GDM1 (cell line): ENCODE results near the gene RASA2.

Source experiments
- DNase-seq: peaks from one replicate; lab custom pipeline; 2025; lab: John Stamatoyannopoulos, UW

RASA2 gene

GRCh38 chr3:141646760-141647561 lies 160.1 kb downstream of the RASA2 start:
- DNase-seq = no peak

- DNase-seq = no peak
Observed at GRCh38 chr3:141647562-141647915, 160.7 kb downstream of the RASA2 start.

- DNase-seq = no peak
Observed at GRCh38 chr3:141648055-141648910, 161.5 kb downstream of the RASA2 start.

GRCh38 chr3:141649871-141650270 lies 163.0 kb downstream of the RASA2 start:
- no peak for DNase-seq

GRCh38 chr3:141650783-141651182 lies 164.0 kb downstream of the RASA2 start:
- DNase-seq = no peak

GRCh38 chr3:141651409-141651808 lies 164.6 kb downstream of the RASA2 start:
- no peak for DNase-seq

GRCh38 chr3:141652349-141652748 lies 165.5 kb downstream of the RASA2 start:
- no peak for DNase-seq

- no peak for DNase-seq
Observed at GRCh38 chr3:141653847-141654246, 167.0 kb downstream of the RASA2 start.

GRCh38 chr3:141655801-141656200 lies 169.0 kb downstream of the RASA2 start:
- no peak for DNase-seq

GRCh38 chr3:141656771-141657170 lies 169.9 kb downstream of the RASA2 start:
- no peak for DNase-seq

GRCh38 chr3:141657516-141657915 lies 170.7 kb downstream of the RASA2 start:
- no peak for DNase-seq

- DNase-seq = no peak
Observed at GRCh38 chr3:141659821-141660613, 173.2 kb downstream of the RASA2 start.

GRCh38 chr3:141660614-141660947 lies 173.8 kb downstream of the RASA2 start:
- DNase-seq = no peak

- DNase-seq = no peak
Observed at GRCh38 chr3:141661229-141662196, 174.7 kb downstream of the RASA2 start.

- no peak for DNase-seq
Observed at GRCh38 chr3:141663993-141664392, 177.2 kb downstream of the RASA2 start.
